Right lobe of liver (tissue), 6 donors: ENCODE results near the gene AGFG2. TPM values are rescaled to one million over a fixed set of nuclear protein-coding genes. Genes with fewer than 3 reads are reported as not detected.
A peak's percentile ranks its signal among the peaks of the same experiment; 100 is the strongest.

Experiments used
- ATAC-seq, 4 donors: fragments of 200-7000 bp; cut with Tn5 transposase; one replicate each; pipeline ENCODE4 v1.9.1; 2020; ENCODE audit warnings: mild to moderate bottlenecking in 4 of 4, moderate library complexity in 4 of 4
- DNase-seq, 3 donors: peaks; one replicate each; pipeline ENCODE4 v3.0.0-alpha.2; 2020
- H3K27ac ChIP-seq, 3 donors: fragments of 200-600 bp; one replicate each; pipeline ENCODE4 v1.8.0; 2022
- H3K27me3 ChIP-seq, 2 donors: fragments of 200-600 bp; one replicate each; pipeline ENCODE4 v1.8.0; 2022
- H3K36me3 ChIP-seq, 4 donors: fragments of 200-600 bp; sonication (generic) in 1 of 4; one replicate each; pipeline versions ENCODE4 v1.5.1 to v1.8.0; 2017 to 2022; ENCODE audit warnings: control low read depth in 1 of 4
- H3K4me1 ChIP-seq, 4 donors: fragments of 200-600 bp; sonication (generic) in 1 of 4; one replicate each; pipeline versions ENCODE4 v1.5.1 to v1.8.0; 2017 to 2022; ENCODE audit warnings: control low read depth in 1 of 4
- H3K4me3 ChIP-seq, 3 donors: fragments of 200-600 bp; one replicate each; pipeline ENCODE4 v1.8.0; 2022
- H3K9me3 ChIP-seq, 4 donors: fragments of 200-600 bp; sonication (generic) in 1 of 4; one replicate each; pipeline versions ENCODE4 v1.5.1 to v1.8.0; 2017 to 2022; ENCODE audit warnings: control low read depth in 1 of 4
- POLR2A ChIP-seq: fragments of 450-650 bp; IDR thresholded peaks from one replicate; pipeline ENCODE4 v1.6.1; 2017; ENCODE audit warnings: antibody characterized with exemption, mild to moderate bottlenecking
- WGBS: methylation state at CpG from one replicate; pipeline ENCODE4 v1.1.6; 2018; ENCODE audit warnings: low coverage, low lambda C conversion rate; ENCODE audit not compliant: insufficient coverage; ENCODE audit errors: missing lambda C conversion rate; 5-methylcytosine and 5-hydroxymethylcytosine counted together
- intact Hi-C, 2 donors: fragments of 100-400 bp; cut with DNase I; formaldehyde crosslinking; loops; one replicate each; pipeline versions ENCODE4 v1.11.2 to v1.14.1; 2022
- total RNA-seq, 6 experiments: library from RNA; depleted of rRNA in 2 of 6; stranded (reverse); fragments of >200 nt in 2 of 6; fragmentation: NEBNext Ultra II Directional in 3 of 6; extraction: Animal tissue kit (Norgen Biotek cat#: 25700) in 3 of 6; gene quantifications; one replicate each; pipeline versions ENCODE4 v1.1.0 to v1.2.4, GENCODE V29; 2016 to 2023
- TF ChIP-seq, protein P1 (sequence below), 4 donors: fragments of 200-600 bp in 3 of 4; fragments of 450-650 bp in 1 of 4; IDR thresholded peaks; one replicate each; pipeline versions ENCODE4 v1.5.1 to v1.8.0; 2016 to 2022; ENCODE audit warnings: antibody characterized with exemption in 4 of 4, mild to moderate bottlenecking in 2 of 4
- donor health status: DM: no; HTN: yes; CAD: no.
- donor health status: DM: no; HTN: no; CAD: no.
- donor health status: DM: no; HTN: no; CAD: no.
- donor health status: DM: no; HTN: yes; CAD: no.
- donor health status: DM: no; HTN: yes; CAD: no.

Gene AGFG2
- total RNA-seq, 6 experiments from 2014 or later, result 52.9 to 86.3 (median 69.8) TPM

GRCh38 chr7:100552532-100552931 lies 13.5 kb downstream of the AGFG2 start:
- peaks cover 0 to 32% (median 7%) of the 10 kb centered on the region in 4 donors for H3K4me1 ChIP-seq
- no peak overlapping the region for H3K4me3 ChIP-seq
- ATAC-seq (no peak), DNase-seq (no peak)
- no peaks in the 10 kb centered on the region for H3K27me3 ChIP-seq
- H3K9me3 ChIP-seq, result no peaks in the 10 kb centered on the region
- TF ChIP-seq POLR2A, result no peak
- TF ChIP-seq, protein P1, sequence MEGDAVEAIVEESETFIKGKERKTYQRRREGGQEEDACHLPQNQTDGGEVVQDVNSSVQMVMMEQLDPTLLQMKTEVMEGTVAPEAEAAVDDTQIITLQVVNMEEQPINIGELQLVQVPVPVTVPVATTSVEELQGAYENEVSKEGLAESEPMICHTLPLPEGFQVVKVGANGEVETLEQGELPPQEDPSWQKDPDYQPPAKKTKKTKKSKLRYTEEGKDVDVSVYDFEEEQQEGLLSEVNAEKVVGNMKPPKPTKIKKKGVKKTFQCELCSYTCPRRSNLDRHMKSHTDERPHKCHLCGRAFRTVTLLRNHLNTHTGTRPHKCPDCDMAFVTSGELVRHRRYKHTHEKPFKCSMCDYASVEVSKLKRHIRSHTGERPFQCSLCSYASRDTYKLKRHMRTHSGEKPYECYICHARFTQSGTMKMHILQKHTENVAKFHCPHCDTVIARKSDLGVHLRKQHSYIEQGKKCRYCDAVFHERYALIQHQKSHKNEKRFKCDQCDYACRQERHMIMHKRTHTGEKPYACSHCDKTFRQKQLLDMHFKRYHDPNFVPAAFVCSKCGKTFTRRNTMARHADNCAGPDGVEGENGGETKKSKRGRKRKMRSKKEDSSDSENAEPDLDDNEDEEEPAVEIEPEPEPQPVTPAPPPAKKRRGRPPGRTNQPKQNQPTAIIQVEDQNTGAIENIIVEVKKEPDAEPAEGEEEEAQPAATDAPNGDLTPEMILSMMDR (IDR thresholded peaks at IDR 0.05), result no peak
- intact Hi-C loops, result no loop called here
- 92% methylated on average over 2 of the region's 2 CpGs for WGBS
- no peak overlapping the region for H3K27ac ChIP-seq
- peaks cover 10 to 85% (median 45%) of the 10 kb centered on the region in 4 donors for H3K36me3 ChIP-seq

- intact Hi-C loops, result no loop called here
- DNase-seq (no peak), ATAC-seq (no peak)
- Histone ChIP-seq H3K27me3 (no peaks in the 10 kb centered on the region), H3K36me3 (peaks cover 10 to 90% (median 47%) of the 10 kb centered on the region in 4 donors), H3K27ac (no peak overlapping the region), H3K9me3 (no peaks in the 10 kb centered on the region), H3K4me3 (no peak overlapping the region), H3K4me1 (peaks cover 0 to 27% (median 5%) of the 10 kb centered on the region in 4 donors)
- 94% methylated on average over 2 of the region's 3 CpGs for WGBS
- TF ChIP-seq, protein P1 (IDR thresholded peaks at IDR 0.05), result no peak
- no peak for TF ChIP-seq POLR2A
These were observed 14.0 kb downstream of the AGFG2 start for GRCh38 chr7:100553032-100553431.

DNA sequence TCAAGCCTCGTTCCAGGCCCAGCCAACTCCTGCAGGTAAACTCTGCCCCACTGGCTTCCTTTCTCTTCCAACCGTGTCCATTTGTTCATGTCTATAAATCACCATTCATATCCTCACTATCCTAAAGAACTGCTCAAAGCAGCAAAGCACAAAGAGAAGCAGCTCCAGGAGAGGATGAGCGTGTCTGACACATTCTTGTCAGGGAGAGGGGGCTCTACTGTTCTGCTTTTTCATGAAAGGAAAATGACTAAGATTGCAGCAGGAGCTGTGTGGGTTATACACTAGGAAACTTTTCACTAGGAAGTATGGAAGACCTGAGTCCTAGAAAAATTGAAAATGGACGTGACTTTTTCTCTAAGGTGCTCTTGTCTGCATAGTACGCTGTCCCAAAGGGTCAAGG lies 16.7 kb downstream of the AGFG2 start:
- ATAC-seq (no peak), DNase-seq (no peak)
- Histone ChIP-seq H3K27ac (peak overlapping the region in 1 of 3 donors; percentile 6), H3K4me1 (peaks cover 0 to 7% (median 0%) of the 10 kb centered on the region in 4 donors), H3K4me3 (no peak overlapping the region), H3K9me3 (no peaks in the 10 kb centered on the region), H3K36me3 (peaks cover 8 to 90% (median 44%) of the 10 kb centered on the region in 4 donors), H3K27me3 (no peaks in the 10 kb centered on the region)
- 69% methylated on average over 5 of the region's 5 CpGs for WGBS
- intact Hi-C loops, result no loop called here
- TF ChIP-seq POLR2A, result no peak
- TF ChIP-seq, protein P1 (IDR thresholded peaks at IDR 0.05), result no peak

DNA sequence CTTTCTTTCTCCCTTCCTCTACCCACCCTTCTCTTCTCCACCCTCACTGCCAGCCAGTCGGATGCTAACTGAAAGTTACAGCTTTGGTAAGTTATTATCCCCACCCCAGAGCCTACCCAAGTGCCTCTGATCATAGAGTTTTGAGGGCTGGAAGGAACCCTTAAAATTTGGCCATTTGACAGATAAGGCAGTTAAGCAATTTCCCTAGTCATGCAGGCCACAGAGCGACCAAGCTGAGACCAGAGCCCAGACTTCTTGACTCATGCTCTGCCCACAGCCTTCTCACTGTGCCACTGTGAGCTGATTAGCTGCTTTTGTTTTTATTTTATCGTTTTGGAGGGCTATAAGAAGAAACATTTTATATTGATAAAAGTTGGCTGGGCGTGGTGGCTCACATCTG lies 17.5 kb downstream of the AGFG2 start:
- WGBS, result 48% methylated on average over 4 of the region's 4 CpGs
- H3K9me3 ChIP-seq, result no peaks in the 10 kb centered on the region
- no peak for TF ChIP-seq POLR2A
- TF ChIP-seq, protein P1 (IDR thresholded peaks at IDR 0.05), result no peak
- H3K36me3 ChIP-seq, result peaks cover 11 to 91% (median 41%) of the 10 kb centered on the region in 4 donors
- intact Hi-C loops, result no loop called here
- H3K27me3 ChIP-seq, result no peaks in the 10 kb centered on the region
- DNase-seq, result no peak
- no peak overlapping the region for H3K4me3 ChIP-seq
- peak; percentile 21 to 53 (median 42) for ATAC-seq
- peaks cover 0 to 7% (median 0%) of the 10 kb centered on the region in 4 donors for H3K4me1 ChIP-seq
- peak overlapping the region in 1 of 3 donors; percentile 41 for H3K27ac ChIP-seq
